GM08714 (cell line): ENCODE data around the gene ENOPH1.
"Not testable (repeated sequence)": the region's sequence is repeated elsewhere in the genome, so short reads cannot be mapped to it uniquely, and the experiment has no call there.

Experiments used
- H3K4me3 ChIP-seq: fragments of 200-500 bp; sonication (Bioruptor generic); 2 replicates; pipeline ENCODE4 v1.5.1; 2014; ENCODE audit warnings: mild to moderate bottlenecking, low read length, inconsistent platforms
- ZNF274 ChIP-seq: IDR thresholded peaks from 2 replicates; pipeline ENCODE4 v1.6.1; 2012; ENCODE audit warnings: mild to moderate bottlenecking, low read depth, low read length

ENOPH1 gene

GRCh38 chr4:82430193-82430963, at the start of gene ENOPH1, which contains the start of gene HNRNPDL:
ENOPH1 (plus strand) TSS chr4:82430590; CDS start chr4:82430830, 240 bp downstream.
HNRNPDL (minus strand) TSS chr4:82430462; CDS start chr4:82429690, 772 bp downstream.
- TF ChIP-seq ZNF274 = no peak
- H3K4me3 ChIP-seq = peak within 1 kb of the TSS; percentile 99

GRCh38 chr4:82380831-82381230, 49.6 kb upstream of the ENOPH1 start:
- no peak for TF ChIP-seq ZNF274
- no peak overlapping the region for H3K4me3 ChIP-seq

- no peak overlapping the region for H3K4me3 ChIP-seq
- TF ChIP-seq ZNF274 = no peak
Observed at GRCh38 chr4:82381235-82381634, 49.2 kb upstream of the ENOPH1 start.

- no peak for TF ChIP-seq ZNF274
- H3K4me3 ChIP-seq = no peak overlapping the region
Observed at GRCh38 chr4:82381661-82382296, 48.6 kb upstream of the ENOPH1 start.

GRCh38 chr4:82382751-82383150, 47.6 kb upstream of the ENOPH1 start:
- TF ChIP-seq ZNF274 = no peak

GRCh38 chr4:82386312-82386711, 44.1 kb upstream of the ENOPH1 start:
- not testable (repeated sequence) for H3K4me3 ChIP-seq

More at GRCh38 chr4:82382751-82383150, 47.6 kb upstream of the ENOPH1 start:
- H3K4me3 ChIP-seq = no peak overlapping the region

GRCh38 chr4:82388405-82388804, 42.0 kb upstream of the ENOPH1 start:
- no peak overlapping the region for H3K4me3 ChIP-seq
- no peak for TF ChIP-seq ZNF274

GRCh38 chr4:82390061-82390460, 40.3 kb upstream of the ENOPH1 start:
- not testable (repeated sequence) for H3K4me3 ChIP-seq

- no peak overlapping the region for H3K4me3 ChIP-seq
- no peak for TF ChIP-seq ZNF274
Observed at GRCh38 chr4:82394896-82395295, 35.5 kb upstream of the ENOPH1 start.

GRCh38 chr4:82397527-82397926, 32.9 kb upstream of the ENOPH1 start:
- no peak overlapping the region for H3K4me3 ChIP-seq
- TF ChIP-seq ZNF274 = no peak

GRCh38 chr4:82398263-82398662, 32.1 kb upstream of the ENOPH1 start:
- no peak for TF ChIP-seq ZNF274
- no peak overlapping the region for H3K4me3 ChIP-seq

- no peak for TF ChIP-seq ZNF274
- no peak overlapping the region for H3K4me3 ChIP-seq
Observed at GRCh38 chr4:82401600-82401999, 28.8 kb upstream of the ENOPH1 start.

- no peak for TF ChIP-seq ZNF274
- no peak overlapping the region for H3K4me3 ChIP-seq
Observed at GRCh38 chr4:82402196-82402775, 28.1 kb upstream of the ENOPH1 start.

GRCh38 chr4:82403725-82404124, 26.7 kb upstream of the ENOPH1 start:
- no peak overlapping the region for H3K4me3 ChIP-seq
- TF ChIP-seq ZNF274 = no peak

- H3K4me3 ChIP-seq = not testable (repeated sequence)
Observed at GRCh38 chr4:82415061-82415460, 15.3 kb upstream of the ENOPH1 start.
